Activated CD8-positive, alpha-beta T cell treated with anti-CD3 and anti-CD28 coated beads, Interleukin-2, amount 10 ng/mL, durations not matched to agents 7 days and 5 days (primary cell): ENCODE data around the gene RALA. TPM values are rescaled to one million over a fixed set of nuclear protein-coding genes. Genes with fewer than 3 reads are reported as not detected.

ENCODE experiments used
- ATAC-seq: fragments of 150-1000 bp; cut with Tn5 transposase; one replicate; pipeline ENCODE4 v1.10.0; 2021; ENCODE audit warnings: moderate library complexity
- CTCF ChIA-PET: fragments of 350-600 bp; sonication (Branson Sonifier 250); formaldehyde crosslinking; loops from one replicate; lab custom pipeline; 2021; ENCODE audit warnings: antibody characterized with exemption; lab: Charles Lee
- POLR2A ChIA-PET: fragments of 350-600 bp; sonication (Branson Sonifier 250); formaldehyde crosslinking; loops from one replicate; lab custom pipeline; 2021; ENCODE audit warnings: antibody characterized with exemption; lab: Charles Lee
- DNase-seq: peaks from one replicate; pipeline ENCODE4 v3.0.0-alpha.2; 2020
- H3K27ac Mint-ChIP-seq: one replicate; pipeline ENCODE4 v1.8.0; 2021; ENCODE audit warnings: mild to moderate bottlenecking, mixed read lengths
- H3K27me3 Mint-ChIP-seq: one replicate; pipeline ENCODE4 v1.8.0; 2021; ENCODE audit warnings: low read depth, mixed read lengths
- H3K36me3 Mint-ChIP-seq: one replicate; pipeline ENCODE4 v1.8.0; 2021; ENCODE audit warnings: low read depth, mixed read lengths
- H3K4me1 Mint-ChIP-seq: one replicate; pipeline ENCODE4 v1.8.0; 2021; ENCODE audit warnings: low read depth, mixed read lengths
- H3K4me3 Mint-ChIP-seq: one replicate; pipeline ENCODE4 v1.8.0; 2021; ENCODE audit warnings: mild to moderate bottlenecking, mixed read lengths
- H3K9me3 Mint-ChIP-seq: one replicate; pipeline ENCODE4 v1.8.0; 2022; ENCODE audit warnings: mixed read lengths; ENCODE audit not compliant: insufficient read depth
- total RNA-seq, 2 experiments: library from RNA; stranded (reverse); gene quantifications; one replicate each; pipeline ENCODE4 v1.2.3, GENCODE V29; 2021

The RALA gene
- total RNA-seq, 2 experiments from 2014 or later, result 32.2 to 33.9 TPM

DNA sequence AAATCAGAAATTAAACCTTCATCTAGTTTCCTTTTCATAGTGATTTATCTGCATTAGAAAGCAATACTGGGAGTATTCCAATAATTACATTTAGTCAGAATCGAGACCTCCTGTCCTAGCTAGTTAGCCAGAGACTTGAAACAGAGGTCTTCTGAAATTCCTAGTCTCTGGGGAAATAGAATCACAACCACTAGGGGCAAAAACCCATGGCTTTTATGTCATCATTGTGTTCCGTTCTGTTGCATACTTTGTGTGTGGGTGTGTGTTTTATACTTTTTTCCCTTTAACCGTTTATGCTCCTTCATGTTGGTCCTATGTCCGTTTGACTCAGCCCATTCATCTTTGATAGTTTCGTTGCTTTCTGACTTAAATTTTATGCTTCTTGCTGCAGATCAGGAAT, 79.8 kb downstream of the RALA start:
- POLR2A ChIA-PET, result no interaction called here

DNA sequence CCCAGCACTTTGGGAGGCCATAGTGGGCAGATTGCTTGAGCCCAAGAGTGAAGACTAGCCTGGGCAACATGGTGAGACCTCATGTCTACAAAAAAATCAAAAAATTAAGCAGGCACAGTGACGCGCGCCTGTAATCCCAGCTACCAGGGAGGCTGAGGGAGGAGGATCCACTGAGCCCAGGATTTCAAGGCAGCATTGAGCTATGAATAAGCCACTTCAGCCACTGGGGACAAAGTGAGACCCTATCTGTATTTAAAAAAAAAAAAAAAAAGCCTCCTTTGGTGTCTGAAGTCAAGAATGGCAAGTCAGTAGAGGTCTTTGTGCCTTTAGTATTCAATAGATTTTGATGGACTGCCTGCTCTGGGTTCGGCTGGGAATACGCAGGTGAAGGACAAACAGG, 85.7 kb downstream of the RALA start:
- DNase-seq (no peak), ATAC-seq (no peak)
- H3K36me3 Mint-ChIP-seq, result peaks cover 13% of the 10 kb centered on the region
- no peak overlapping the region for H3K27ac Mint-ChIP-seq
- H3K9me3 Mint-ChIP-seq, result peaks cover 8% of the 10 kb centered on the region
- ChIA-PET POLR2A (no interaction called here), CTCF (interaction anchor here (1.7 to 1.9 kb wide), 3 partner anchors 12 to 129 kb away, joined by 4 to 5 read pairs (median 5); no protein-coding TSS in a partner anchor)
- peaks cover 6% of the 10 kb centered on the region for H3K27me3 Mint-ChIP-seq
- H3K4me3 Mint-ChIP-seq, result no peak overlapping the region
- peaks cover 2% of the 10 kb centered on the region for H3K4me1 Mint-ChIP-seq

More for the DNA sequence above, 79.8 kb downstream of the RALA start:
- DNase-seq (no peak), ATAC-seq (no peak)
- H3K4me3 Mint-ChIP-seq, result no peak overlapping the region
- no peak overlapping the region for H3K27ac Mint-ChIP-seq
- no peaks in the 10 kb centered on the region for H3K4me1 Mint-ChIP-seq
- peaks cover 20% of the 10 kb centered on the region for H3K36me3 Mint-ChIP-seq
- CTCF ChIA-PET, result interaction anchor here (2.5 kb wide), 1 partner anchor 123 kb away, joined by 8 read pairs; no protein-coding TSS in a partner anchor
- H3K27me3 Mint-ChIP-seq, result no peaks in the 10 kb centered on the region
- H3K9me3 Mint-ChIP-seq, result no peaks in the 10 kb centered on the region

DNA sequence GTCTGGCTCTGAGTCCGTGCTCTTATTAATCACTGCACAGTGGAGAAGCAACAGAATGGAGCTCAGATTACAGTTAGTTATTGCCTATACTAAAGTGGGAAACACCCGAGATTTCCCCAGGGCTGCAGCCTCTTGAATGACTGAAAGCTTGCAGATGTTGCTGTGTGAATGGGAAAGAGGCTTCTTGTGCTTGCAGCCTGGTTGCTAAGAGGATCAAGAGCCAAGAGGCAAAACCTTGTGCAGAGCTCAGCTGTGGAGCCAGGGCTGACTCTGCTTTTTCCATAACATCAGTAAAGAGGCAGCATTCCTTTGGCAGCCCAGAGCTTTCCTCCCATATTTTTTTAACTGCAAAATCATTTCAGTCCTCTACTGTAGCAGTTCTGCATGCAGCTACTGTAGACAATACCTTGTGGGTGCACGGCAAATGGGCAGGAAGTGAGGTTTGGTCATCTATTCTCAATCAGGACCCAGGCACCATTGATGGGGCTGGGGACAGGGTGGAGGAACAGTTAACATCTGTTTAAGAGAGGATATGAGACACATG, 86.5 kb downstream of the RALA start:
- Mint-ChIP-seq H3K27me3 (peaks cover 6% of the 10 kb centered on the region), H3K9me3 (peaks cover 15% of the 10 kb centered on the region), H3K4me1 (peaks cover 2% of the 10 kb centered on the region), H3K4me3 (no peak overlapping the region), H3K27ac (no peak overlapping the region), H3K36me3 (peaks cover 14% of the 10 kb centered on the region)
- no peak for DNase-seq
- ChIA-PET POLR2A (no interaction called here), CTCF (interaction anchor here (1.3 to 2.1 kb wide), 2 partner anchors 37 to 129 kb away, joined by 4 to 12 read pairs; no protein-coding TSS in a partner anchor)
- ATAC-seq, result no peak

DNA sequence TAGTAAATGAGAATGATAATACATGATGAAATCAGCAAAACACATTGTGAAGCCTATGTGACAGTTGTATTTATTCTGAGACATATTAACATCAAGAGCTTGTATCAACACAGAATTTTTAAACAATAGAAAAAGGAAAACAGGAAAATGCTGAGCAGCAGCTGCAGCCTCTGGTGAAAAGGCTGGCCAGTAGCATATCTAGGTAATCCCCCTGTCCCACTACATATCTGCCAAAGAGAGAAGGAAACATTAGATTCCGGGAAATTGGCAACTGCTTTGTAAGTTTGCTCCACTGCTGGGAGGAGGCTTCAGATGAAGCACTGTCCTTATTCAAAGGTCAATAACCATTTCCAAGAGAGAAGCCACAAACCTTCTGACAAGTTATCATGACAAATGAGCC, 89.4 kb downstream of the RALA start:
- ATAC-seq (no peak), DNase-seq (no peak)
- POLR2A ChIA-PET, result no interaction called here
- CTCF ChIA-PET, result no interaction called here
- peaks cover 13% of the 10 kb centered on the region for H3K36me3 Mint-ChIP-seq
- H3K27ac Mint-ChIP-seq, result no peak overlapping the region
- peaks cover 2% of the 10 kb centered on the region for H3K4me1 Mint-ChIP-seq
- no peak overlapping the region for H3K4me3 Mint-ChIP-seq
- peaks cover 25% of the 10 kb centered on the region for H3K9me3 Mint-ChIP-seq
- H3K27me3 Mint-ChIP-seq, result peaks cover 6% of the 10 kb centered on the region

DNA sequence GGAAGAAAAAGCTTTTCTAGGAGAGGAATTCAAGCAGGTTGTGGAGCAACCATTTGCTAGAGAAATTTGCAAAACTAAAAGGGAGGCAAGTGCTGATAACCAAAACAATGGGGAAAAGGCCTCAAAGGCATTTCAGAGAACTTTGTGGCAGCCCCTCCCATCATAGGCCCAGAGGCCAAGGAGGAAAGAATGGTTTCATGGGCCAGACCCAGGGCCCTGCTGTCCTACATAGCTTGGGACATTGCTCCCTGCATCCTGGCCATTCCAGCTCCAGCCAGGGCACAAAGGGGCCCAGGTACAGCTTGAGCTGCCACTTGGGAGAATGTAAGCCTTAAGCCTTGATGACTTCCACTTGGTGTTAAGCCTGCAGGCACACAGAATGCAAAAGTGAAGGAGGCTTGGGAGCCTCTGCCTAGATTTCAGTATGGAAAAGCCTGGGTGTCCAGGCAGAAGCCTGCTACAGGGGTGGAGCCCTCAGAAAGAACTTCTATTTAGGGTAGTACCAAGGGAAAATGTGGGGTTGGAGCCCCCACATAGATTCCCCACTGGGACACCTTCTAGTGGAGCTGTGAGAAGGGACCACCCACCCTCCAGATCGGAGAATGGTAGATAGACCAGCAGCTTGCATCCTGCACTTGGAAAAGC, 91.2 kb downstream of the RALA start:
- ChIA-PET CTCF (interaction anchor here (0.8 kb wide), 1 partner anchor 134 kb away, joined by 3 read pairs; no protein-coding TSS in a partner anchor), POLR2A (no interaction called here)
- H3K4me3 Mint-ChIP-seq, result no peak overlapping the region

DNA sequence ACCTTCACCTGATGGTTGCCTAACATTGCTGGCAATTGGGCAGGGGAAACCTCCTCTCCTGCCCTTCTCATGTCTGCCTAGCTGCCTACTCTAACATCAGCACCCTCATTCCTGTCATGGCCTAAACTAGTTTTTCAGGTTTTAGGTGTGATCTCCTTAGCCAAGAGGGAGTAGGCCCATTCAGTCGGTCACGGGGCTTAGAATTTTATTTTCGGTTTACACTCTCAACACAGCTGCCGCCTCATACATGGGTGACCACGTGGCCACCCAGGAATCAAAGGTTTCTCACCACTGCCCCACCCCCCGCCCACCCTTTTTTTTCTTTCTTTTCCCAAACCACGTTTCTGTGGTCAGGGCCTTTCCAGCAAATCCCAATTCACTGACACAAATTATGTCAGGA, 97.2 kb downstream of the RALA start:
- peaks cover 3% of the 10 kb centered on the region for H3K9me3 Mint-ChIP-seq
- no peaks in the 10 kb centered on the region for H3K36me3 Mint-ChIP-seq
- ChIA-PET POLR2A (no interaction called here), CTCF (interaction anchor here (1.4 kb wide), 1 partner anchor 12 kb away, joined by 5 read pairs; no protein-coding TSS in a partner anchor)
- no peak overlapping the region for H3K4me3 Mint-ChIP-seq
- DNase-seq, result no peak
- no peak for ATAC-seq
- H3K27me3 Mint-ChIP-seq, result peaks cover 5% of the 10 kb centered on the region
- no peaks in the 10 kb centered on the region for H3K4me1 Mint-ChIP-seq
- no peak overlapping the region for H3K27ac Mint-ChIP-seq

More for the DNA sequence above, 91.2 kb downstream of the RALA start:
- Mint-ChIP-seq H3K9me3 (peaks cover 25% of the 10 kb centered on the region), H3K36me3 (peaks cover 7% of the 10 kb centered on the region), H3K27me3 (peaks cover 6% of the 10 kb centered on the region), H3K27ac (no peak overlapping the region), H3K4me1 (peaks cover 2% of the 10 kb centered on the region)
- no peak for DNase-seq
- ATAC-seq, result no peak

DNA sequence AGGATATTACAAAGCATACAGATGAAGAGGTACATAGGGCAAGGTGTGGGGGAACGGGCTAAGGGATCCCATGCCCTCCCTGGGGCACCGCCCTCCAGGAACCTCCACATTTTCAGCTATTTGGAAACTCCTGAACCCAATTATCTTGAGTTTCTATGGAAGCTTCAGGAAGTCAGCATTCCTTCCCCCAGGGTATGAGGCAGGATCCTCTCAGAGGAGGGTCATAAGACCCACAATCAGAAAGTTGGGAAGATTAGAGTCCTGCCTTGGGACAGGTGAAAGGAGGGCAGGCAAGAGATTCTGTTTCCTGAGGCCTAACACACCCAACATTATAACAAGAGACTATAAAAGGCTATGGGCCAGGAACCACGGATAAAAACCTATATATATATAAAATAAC, 98.0 kb downstream of the RALA start:
- ATAC-seq (no peak), DNase-seq (no peak)
- POLR2A ChIA-PET, result no interaction called here
- CTCF ChIA-PET, result interaction anchor here (1.0 to 1.4 kb wide), 2 partner anchors 13 to 141 kb away, joined by 3 to 5 read pairs; no protein-coding TSS in a partner anchor
- Mint-ChIP-seq H3K36me3 (no peaks in the 10 kb centered on the region), H3K9me3 (no peaks in the 10 kb centered on the region), H3K4me3 (no peak overlapping the region), H3K4me1 (no peaks in the 10 kb centered on the region), H3K27ac (no peak overlapping the region), H3K27me3 (peaks cover 7% of the 10 kb centered on the region)

DNA sequence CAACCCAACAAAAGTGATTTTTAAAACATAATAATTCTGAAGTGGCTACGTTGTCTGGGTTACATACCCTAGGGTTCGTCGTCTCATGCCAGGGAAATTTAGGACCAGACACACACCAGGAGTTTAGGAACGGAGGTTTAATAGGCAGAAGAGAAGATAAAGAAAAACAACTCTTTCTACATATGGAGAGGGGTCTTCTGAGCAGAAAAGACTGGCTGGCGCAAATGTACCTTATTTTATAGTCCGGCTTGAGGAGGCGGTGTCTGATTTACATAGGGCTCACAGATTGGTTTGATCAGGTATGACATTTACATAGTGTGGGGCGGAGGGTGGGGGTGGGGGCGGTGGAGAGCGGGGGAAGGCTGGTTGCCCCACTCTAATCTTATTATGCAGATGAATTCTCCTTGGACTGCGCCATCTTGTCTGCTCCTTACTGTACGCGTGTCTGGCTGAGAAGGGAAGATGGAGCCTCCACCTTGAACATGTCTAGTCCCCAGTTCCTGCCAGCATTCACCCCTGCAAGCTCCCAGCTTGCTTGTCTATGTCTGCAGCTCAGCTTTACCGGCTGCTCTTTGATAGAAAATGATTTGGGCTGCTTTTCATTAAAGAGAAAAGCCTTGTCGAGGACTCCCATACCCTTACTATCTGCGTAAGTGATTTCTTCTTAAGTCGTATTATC, 98.7 kb downstream of the RALA start:
- peaks cover 7% of the 10 kb centered on the region for H3K27me3 Mint-ChIP-seq
- H3K27ac Mint-ChIP-seq, result no peak overlapping the region
- no peaks in the 10 kb centered on the region for H3K9me3 Mint-ChIP-seq
- CTCF ChIA-PET, result interaction anchor here (1.0 to 1.4 kb wide), 2 partner anchors 13 to 141 kb away, joined by 3 to 5 read pairs; no protein-coding TSS in a partner anchor
- H3K4me1 Mint-ChIP-seq, result no peaks in the 10 kb centered on the region
- POLR2A ChIA-PET, result no interaction called here
- H3K4me3 Mint-ChIP-seq, result no peak overlapping the region
- no peak for ATAC-seq
- DNase-seq, result no peak
- H3K36me3 Mint-ChIP-seq, result no peaks in the 10 kb centered on the region

DNA sequence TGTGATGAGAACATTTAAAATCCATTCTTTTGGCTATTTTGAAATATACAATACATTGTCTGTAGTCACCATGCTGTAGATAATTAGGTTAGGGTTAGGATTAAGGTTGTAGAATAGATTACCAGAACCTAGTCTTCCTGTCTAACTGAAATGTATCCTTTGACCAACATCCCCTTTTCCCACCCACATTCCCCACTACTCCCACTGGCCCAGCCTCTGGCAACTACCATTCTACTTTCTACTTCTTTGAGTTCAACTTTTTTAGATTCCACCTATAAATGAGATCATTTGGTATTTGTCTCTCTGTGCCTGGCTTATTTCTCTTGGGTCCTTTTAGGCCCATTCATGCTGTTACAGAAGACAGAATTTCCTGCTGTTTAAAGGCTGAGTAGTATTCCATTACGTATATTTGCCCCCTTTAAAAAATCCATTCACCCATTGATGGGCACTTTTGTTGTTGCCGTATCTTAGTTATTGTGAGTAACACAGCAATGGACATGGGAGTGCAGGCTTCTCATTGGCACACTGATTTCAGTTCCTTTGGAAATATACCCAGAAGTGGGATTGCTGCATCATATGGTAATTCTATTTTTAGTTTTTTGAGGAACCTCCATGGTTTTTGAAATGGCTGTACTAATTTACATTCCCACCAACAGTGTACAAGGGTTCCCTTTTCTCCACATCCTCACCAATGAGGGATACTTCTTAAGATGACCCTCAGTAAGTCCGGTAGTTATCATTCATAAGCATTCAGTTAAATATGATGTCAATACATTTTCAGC, 104.0 kb downstream of the RALA start:
- Mint-ChIP-seq H3K9me3 (no peaks in the 10 kb centered on the region), H3K4me1 (peaks cover 9% of the 10 kb centered on the region), H3K36me3 (no peaks in the 10 kb centered on the region), H3K4me3 (no peak overlapping the region), H3K27ac (no peak overlapping the region), H3K27me3 (peaks cover 7% of the 10 kb centered on the region)
- ChIA-PET CTCF (no interaction called here), POLR2A (no interaction called here)
- no peak for ATAC-seq
- DNase-seq, result no peak

DNA sequence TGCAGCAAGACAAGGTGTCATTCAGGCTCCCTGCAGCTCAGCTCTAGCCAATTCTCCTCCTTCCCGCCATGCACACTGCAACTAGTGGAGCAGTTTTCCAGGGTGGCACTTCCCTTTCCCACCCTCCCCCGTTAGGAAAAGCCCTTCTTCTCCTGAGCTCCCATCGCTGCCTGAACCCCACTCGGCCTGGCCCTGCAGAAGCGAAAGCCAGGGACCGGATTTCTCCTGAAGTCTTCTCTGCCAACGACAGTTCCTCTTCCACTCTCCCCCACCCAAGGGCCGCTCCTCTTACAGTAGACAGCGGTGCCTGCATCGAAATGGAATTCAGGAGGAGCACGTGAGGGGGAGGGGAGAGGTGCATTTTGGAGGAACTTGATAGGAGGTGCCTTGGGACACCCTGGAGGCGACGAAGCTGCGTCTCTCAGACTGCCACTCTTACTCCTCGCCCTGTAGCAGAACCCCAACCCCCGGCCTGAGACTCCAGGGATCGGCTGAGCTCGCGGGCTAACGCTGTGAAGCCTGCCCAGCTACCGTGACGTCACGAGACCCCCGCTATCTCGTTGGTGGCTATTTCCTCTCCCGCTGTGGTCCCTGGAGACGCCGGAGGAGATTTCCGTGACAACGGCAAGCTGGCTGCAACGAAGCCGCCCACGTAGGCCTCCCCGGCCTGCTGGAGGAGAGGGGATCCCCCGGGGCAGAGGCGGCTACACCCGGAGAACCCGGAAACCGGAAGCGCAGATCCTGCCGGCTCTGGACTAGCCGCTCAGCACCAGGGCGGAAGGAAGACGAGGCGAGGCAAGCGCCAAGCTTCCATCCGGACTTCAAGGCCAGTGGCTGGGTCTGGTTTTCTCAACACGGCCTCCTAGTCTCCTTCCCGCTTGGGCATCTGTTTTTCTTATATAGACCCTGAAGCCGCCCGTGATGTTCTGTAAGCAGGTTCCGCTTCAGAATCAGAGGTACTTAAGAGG, 109.7 kb downstream of the RALA start:
- POLR2A ChIA-PET, result interaction anchor here (0.6 to 1.7 kb wide), 12 partner anchors 8 to 166 kb away, joined by 3 to 16 read pairs (median 3); partner anchors contain the start of gene RALA
- H3K4me1 Mint-ChIP-seq, result peaks cover 47% of the 10 kb centered on the region
- peaks cover 1% of the 10 kb centered on the region for H3K36me3 Mint-ChIP-seq

More for the DNA sequence above, 109.7 kb downstream of the RALA start:
- CTCF ChIA-PET, result interaction anchor here (0.7 to 24.5 kb wide), 7 partner anchors 12 to 154 kb away, joined by 3 to 498 read pairs (median 4); no protein-coding TSS in a partner anchor
- Mint-ChIP-seq H3K27me3 (no peaks in the 10 kb centered on the region), H3K4me3 (peak overlapping the region; percentile 85), H3K27ac (peak overlapping the region; percentile 97), H3K9me3 (no peaks in the 10 kb centered on the region)
- DNase-seq, result peak; percentile 96
- peak; percentile 93 for ATAC-seq
